Fibroblast of villous mesenchyme (primary cell): ENCODE results near the gene PRR14L. TPM values are rescaled to one million over a fixed set of nuclear protein-coding genes. Genes with fewer than 3 reads are reported as not detected.
A peak's percentile ranks its signal among the peaks of the same experiment; 100 is the strongest.

Source experiments
- DNase-seq: peaks from one replicate; pipeline ENCODE4 v3.0.0-alpha.2; 2010; ENCODE audit warnings: low read depth
- H3K4me3 ChIP-seq: 2 replicates; pipeline ENCODE4 v1.5.1; 2011; ENCODE audit warnings: low read depth, mild to moderate bottlenecking, low read length
- total RNA-seq: library from RNA; depleted of rRNA; stranded (reverse); fragments of >200 nt; gene quantifications from 2 replicates; pipeline ENCODE4 v1.2.3, GENCODE V29; 2012
- TF ChIP-seq, protein P1 (sequence below): IDR thresholded peaks from 2 replicates; pipeline ENCODE4 v1.5.1; 2012; ENCODE audit warnings: low read depth, mild to moderate bottlenecking, low read length; ENCODE audit not compliant: insufficient read depth

Gene PRR14L
- total RNA-seq, 1 donor = 30.2 TPM

DNA sequence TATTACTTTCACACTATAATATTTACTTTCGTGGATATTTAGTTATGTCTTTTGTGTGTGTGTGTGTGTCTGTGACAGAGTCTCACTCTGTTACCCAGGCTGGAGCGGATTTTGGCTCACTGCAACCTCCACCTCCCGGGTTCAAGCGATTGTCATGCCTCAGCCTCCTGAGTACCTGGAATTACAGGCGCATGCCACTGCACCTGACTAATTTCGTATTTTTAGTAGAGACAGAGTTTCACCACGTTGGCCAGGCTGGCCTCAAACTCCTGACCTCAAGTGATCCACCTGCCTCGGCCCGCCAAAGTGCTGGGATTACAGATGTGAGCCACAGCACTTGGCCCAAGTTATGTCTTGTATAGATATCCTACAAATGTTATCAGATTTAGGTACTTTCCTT lies 97.8 kb downstream of the PRR14L start:
- no peak overlapping the region for H3K4me3 ChIP-seq
- DNase-seq = no peak

GRCh38 chr22:31651664-31652063 lies 98.3 kb downstream of the PRR14L start:
- H3K4me3 ChIP-seq = no peak overlapping the region
- no peak for DNase-seq
- TF ChIP-seq, protein P1, sequence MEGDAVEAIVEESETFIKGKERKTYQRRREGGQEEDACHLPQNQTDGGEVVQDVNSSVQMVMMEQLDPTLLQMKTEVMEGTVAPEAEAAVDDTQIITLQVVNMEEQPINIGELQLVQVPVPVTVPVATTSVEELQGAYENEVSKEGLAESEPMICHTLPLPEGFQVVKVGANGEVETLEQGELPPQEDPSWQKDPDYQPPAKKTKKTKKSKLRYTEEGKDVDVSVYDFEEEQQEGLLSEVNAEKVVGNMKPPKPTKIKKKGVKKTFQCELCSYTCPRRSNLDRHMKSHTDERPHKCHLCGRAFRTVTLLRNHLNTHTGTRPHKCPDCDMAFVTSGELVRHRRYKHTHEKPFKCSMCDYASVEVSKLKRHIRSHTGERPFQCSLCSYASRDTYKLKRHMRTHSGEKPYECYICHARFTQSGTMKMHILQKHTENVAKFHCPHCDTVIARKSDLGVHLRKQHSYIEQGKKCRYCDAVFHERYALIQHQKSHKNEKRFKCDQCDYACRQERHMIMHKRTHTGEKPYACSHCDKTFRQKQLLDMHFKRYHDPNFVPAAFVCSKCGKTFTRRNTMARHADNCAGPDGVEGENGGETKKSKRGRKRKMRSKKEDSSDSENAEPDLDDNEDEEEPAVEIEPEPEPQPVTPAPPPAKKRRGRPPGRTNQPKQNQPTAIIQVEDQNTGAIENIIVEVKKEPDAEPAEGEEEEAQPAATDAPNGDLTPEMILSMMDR = no peak

More for the DNA sequence above, 97.8 kb downstream of the PRR14L start:
- TF ChIP-seq, protein P1 = no peak

DNA sequence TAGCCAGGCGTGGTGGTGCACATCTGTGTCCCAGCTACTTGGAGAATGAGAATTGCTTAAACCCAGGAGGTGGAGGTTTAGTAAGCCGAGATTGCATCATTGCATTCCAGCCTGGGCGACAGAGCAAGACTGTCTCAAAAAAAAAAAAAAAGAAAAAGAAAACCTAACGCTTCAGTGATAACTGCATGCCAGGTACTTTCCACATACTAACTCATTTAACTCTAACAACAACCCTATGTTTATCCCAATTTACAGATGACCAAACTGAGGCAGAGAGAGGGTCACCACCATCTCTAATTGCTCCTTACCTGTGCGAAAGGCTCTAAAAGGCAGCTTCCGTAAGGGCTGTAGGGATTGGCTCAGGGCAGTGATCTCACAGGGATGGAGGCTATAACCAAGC lies 99.5 kb downstream of the PRR14L start:
- peak; percentile 93 for DNase-seq
- H3K4me3 ChIP-seq = no peak overlapping the region
- TF ChIP-seq, protein P1 = no peak

- TF ChIP-seq, protein P1 = no peak
- peak; percentile 88 for DNase-seq
- H3K4me3 ChIP-seq = no peak overlapping the region
Observed at GRCh38 chr22:31647523-31648320, 102.2 kb downstream of the PRR14L start.

DNA sequence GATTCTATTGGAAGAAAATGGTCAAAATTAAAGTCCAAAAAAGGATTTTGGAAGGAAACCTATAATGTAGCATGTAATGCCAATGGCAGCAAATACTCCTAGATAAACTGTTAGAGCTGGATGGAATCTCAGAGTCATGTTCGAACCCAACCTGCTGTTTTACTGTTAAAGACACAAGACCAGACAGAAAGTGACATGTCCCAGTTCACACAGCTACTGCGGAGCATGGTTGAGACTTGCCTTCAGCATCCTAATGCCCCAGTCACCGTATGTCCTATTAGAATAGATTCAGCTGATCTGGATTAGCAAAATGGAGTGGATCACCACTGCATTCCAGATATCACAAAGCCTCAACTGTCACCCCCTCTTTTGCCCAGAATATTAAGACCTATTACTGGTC lies 102.9 kb downstream of the PRR14L start:
- TF ChIP-seq, protein P1 = no peak
- DNase-seq = no peak

GRCh38 chr22:31646186-31647019 lies 103.5 kb downstream of the PRR14L start:
- H3K4me3 ChIP-seq = no peak overlapping the region
- TF ChIP-seq, protein P1 = no peak
- peak; percentile 100 for DNase-seq

More for the DNA sequence above, 102.9 kb downstream of the PRR14L start:
- no peak overlapping the region for H3K4me3 ChIP-seq
